Glutamatergic neuron (in vitro differentiated cells): ENCODE results near the gene KRT222. TPM values are rescaled to one million over a fixed set of nuclear protein-coding genes. Genes with fewer than 3 reads are reported as not detected.

Source experiments
- DNase-seq: peaks from one replicate; pipeline ENCODE4 v3.0.0; 2022
- H3K27ac Mint-ChIP-seq: one replicate; pipeline ENCODE4 v1.8.0; 2020; ENCODE audit warnings: mild to moderate bottlenecking, mixed read lengths, inconsistent platforms; ENCODE audit not compliant: unreplicated experiment
- H3K27me3 Mint-ChIP-seq: one replicate; pipeline ENCODE4 v1.8.0; 2020; ENCODE audit warnings: mild to moderate bottlenecking, moderate library complexity, mixed read lengths, inconsistent platforms; ENCODE audit not compliant: unreplicated experiment
- H3K36me3 Mint-ChIP-seq: one replicate; pipeline ENCODE4 v1.8.0; 2020; ENCODE audit warnings: mild to moderate bottlenecking, mixed read lengths, inconsistent platforms; ENCODE audit not compliant: unreplicated experiment
- H3K4me1 Mint-ChIP-seq: one replicate; pipeline ENCODE4 v1.8.0; 2020; ENCODE audit warnings: mild to moderate bottlenecking, low read depth, mixed read lengths, inconsistent platforms; ENCODE audit not compliant: unreplicated experiment
- H3K4me3 Mint-ChIP-seq: one replicate; pipeline ENCODE4 v1.8.0; 2020; ENCODE audit warnings: mild to moderate bottlenecking, mixed read lengths, inconsistent platforms; ENCODE audit not compliant: unreplicated experiment
- H3K9me3 Mint-ChIP-seq: one replicate; pipeline ENCODE4 v1.8.0; 2020; ENCODE audit warnings: mild to moderate bottlenecking, moderate library complexity, mixed read lengths, inconsistent platforms; ENCODE audit not compliant: unreplicated experiment
- total RNA-seq: library from RNA; stranded (reverse); fragmentation: NEBNext Ultra II Directional; extraction: Animal tissue kit (Norgen Biotek cat#: 25700); gene quantifications from one replicate; pipeline ENCODE4 v1.2.1, GENCODE V29; 2021; ENCODE audit not compliant: unreplicated experiment
- TF ChIP-seq, protein P1 (sequence below): fragments of 200-600 bp; sonication (generic); IDR thresholded peaks from one replicate; pipeline ENCODE4 v1.5.0; 2021; ENCODE audit not compliant: partially characterized antibody, unreplicated experiment

KRT222 gene
- total RNA-seq, 1 donor from 2014 or later = 1.3 TPM

DNA sequence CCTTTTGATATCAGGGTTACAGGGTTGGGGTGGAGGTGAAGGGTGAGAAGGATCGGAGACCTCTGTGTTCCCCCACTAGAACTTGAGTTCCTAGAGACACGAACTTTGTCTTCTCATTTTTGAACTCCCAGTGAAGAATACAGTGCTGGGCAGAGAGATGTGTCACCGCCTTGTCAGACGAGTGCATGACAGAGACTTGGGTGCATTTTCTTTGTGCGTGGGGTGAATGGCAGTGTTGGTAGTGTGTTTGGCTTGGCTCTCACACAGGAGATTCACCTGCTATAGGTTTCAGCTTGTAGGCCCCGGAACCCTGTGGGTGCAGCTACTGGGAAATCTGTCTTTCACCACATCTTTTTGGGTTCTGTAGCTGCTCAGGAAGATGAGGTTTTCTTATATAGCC lies 59.7 kb downstream of the KRT222 start:
- H3K9me3 Mint-ChIP-seq = peaks cover 2% of the 10 kb centered on the region
- DNase-seq = no peak
- no peak overlapping the region for H3K27ac Mint-ChIP-seq
- H3K36me3 Mint-ChIP-seq = no peaks in the 10 kb centered on the region
- no peaks in the 10 kb centered on the region for H3K27me3 Mint-ChIP-seq
- TF ChIP-seq, protein P1, sequence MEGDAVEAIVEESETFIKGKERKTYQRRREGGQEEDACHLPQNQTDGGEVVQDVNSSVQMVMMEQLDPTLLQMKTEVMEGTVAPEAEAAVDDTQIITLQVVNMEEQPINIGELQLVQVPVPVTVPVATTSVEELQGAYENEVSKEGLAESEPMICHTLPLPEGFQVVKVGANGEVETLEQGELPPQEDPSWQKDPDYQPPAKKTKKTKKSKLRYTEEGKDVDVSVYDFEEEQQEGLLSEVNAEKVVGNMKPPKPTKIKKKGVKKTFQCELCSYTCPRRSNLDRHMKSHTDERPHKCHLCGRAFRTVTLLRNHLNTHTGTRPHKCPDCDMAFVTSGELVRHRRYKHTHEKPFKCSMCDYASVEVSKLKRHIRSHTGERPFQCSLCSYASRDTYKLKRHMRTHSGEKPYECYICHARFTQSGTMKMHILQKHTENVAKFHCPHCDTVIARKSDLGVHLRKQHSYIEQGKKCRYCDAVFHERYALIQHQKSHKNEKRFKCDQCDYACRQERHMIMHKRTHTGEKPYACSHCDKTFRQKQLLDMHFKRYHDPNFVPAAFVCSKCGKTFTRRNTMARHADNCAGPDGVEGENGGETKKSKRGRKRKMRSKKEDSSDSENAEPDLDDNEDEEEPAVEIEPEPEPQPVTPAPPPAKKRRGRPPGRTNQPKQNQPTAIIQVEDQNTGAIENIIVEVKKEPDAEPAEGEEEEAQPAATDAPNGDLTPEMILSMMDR = no peak
- H3K4me1 Mint-ChIP-seq = no peaks in the 10 kb centered on the region
- no peak overlapping the region for H3K4me3 Mint-ChIP-seq

Other genes with a start within 250 kb of the KRT222 start
- gene TOP2A, start 247.3 kb downstream of the KRT222 start, total RNA-seq = 32.4 TPM
- gene IGFBP4, start 221.7 kb downstream of the KRT222 start, total RNA-seq = 1.9 TPM
- not detected for gene TNS4, start 163.6 kb downstream of the KRT222 start, total RNA-seq
- gene CCR7, start 99.7 kb downstream of the KRT222 start, total RNA-seq = not detected
- 207 TPM for gene SMARCE1, start 17.4 kb downstream of the KRT222 start, total RNA-seq
- not detected for gene KRT24, start 38.6 kb upstream of the KRT222 start, total RNA-seq
- gene KRT25, start 90.2 kb upstream of the KRT222 start, total RNA-seq = not detected
- not detected for gene KRT26, start 107.0 kb upstream of the KRT222 start, total RNA-seq
- gene KRT27, start 117.4 kb upstream of the KRT222 start, total RNA-seq = not detected
- not detected for gene KRT28, start 134.8 kb upstream of the KRT222 start, total RNA-seq
- gene KRT10, start 157.4 kb upstream of the KRT222 start, total RNA-seq = 27.1 TPM
- not detected for gene KRT12, start 202.0 kb upstream of the KRT222 start, total RNA-seq
- gene KRT20, start 220.1 kb upstream of the KRT222 start, total RNA-seq = not detected